NCI-H82 treated with DMSO at 0.1 percent for 48 hours (cell line): ENCODE measurements around the gene SLC22A4.
A peak's percentile ranks its signal among the peaks of the same experiment; 100 is the strongest.

Source experiments
- DNase-seq: peaks from one replicate; lab custom pipeline; 2025; ENCODE audit not compliant: unreplicated experiment; lab: John Stamatoyannopoulos, UW

SLC22A4 gene

GRCh38 chr5:132293992-132294727 lies at the start of gene SLC22A4:
TSS of gene SLC22A4 (plus strand) at chr5:132294394. CDS start at chr5:132294617, 223 bp downstream.
- peak; percentile 47 for DNase-seq

- no peak for DNase-seq
Observed at GRCh38 chr5:132245593-132245992, 48.6 kb upstream of the SLC22A4 start.

GRCh38 chr5:132246806-132247205 lies 47.4 kb upstream of the SLC22A4 start:
- DNase-seq = no peak

- DNase-seq = no peak
Observed at GRCh38 chr5:132250547-132250946, 43.6 kb upstream of the SLC22A4 start.

GRCh38 chr5:132251220-132251725 lies 42.9 kb upstream of the SLC22A4 start:
- no peak for DNase-seq

- no peak for DNase-seq
Observed at GRCh38 chr5:132253008-132253441, 41.2 kb upstream of the SLC22A4 start.

GRCh38 chr5:132253452-132254320 lies 40.5 kb upstream of the SLC22A4 start:
- no peak for DNase-seq

GRCh38 chr5:132254321-132254977 lies 39.7 kb upstream of the SLC22A4 start:
- DNase-seq = no peak

GRCh38 chr5:132256086-132256782 lies 38.0 kb upstream of the SLC22A4 start:
- no peak for DNase-seq

GRCh38 chr5:132256783-132257130 lies 37.4 kb upstream of the SLC22A4 start:
- DNase-seq = no peak

- DNase-seq = no peak
Observed at GRCh38 chr5:132257131-132258101, 36.8 kb upstream of the SLC22A4 start, which contains the start of gene PDLIM4. TSS of gene PDLIM4 (plus strand) at chr5:132257696. CDS start at chr5:132257735, 39 bp downstream.

GRCh38 chr5:132258102-132259068 lies 35.8 kb upstream of the SLC22A4 start:
- DNase-seq = peak; percentile 5

GRCh38 chr5:132259069-132259851 lies 34.9 kb upstream of the SLC22A4 start:
- peak; percentile 13 for DNase-seq

GRCh38 chr5:132260051-132260450 lies 34.1 kb upstream of the SLC22A4 start:
- DNase-seq = no peak

GRCh38 chr5:132260714-132261551 lies 33.3 kb upstream of the SLC22A4 start:
- no peak for DNase-seq
